CD14-positive monocyte (primary cell): ENCODE results near the gene HLA-A. TPM values are rescaled to one million over a fixed set of nuclear protein-coding genes. Genes with fewer than 3 reads are reported as not detected.
A peak's percentile ranks its signal among the peaks of the same experiment; 100 is the strongest.

Experiments used
- DNase-seq, 3 donors: peaks; one replicate each; pipeline ENCODE4 v3.0.0-alpha.2; 2011 to 2022
- H2AFZ ChIP-seq: 2 replicates; pipeline ENCODE4 v1.6.0; 2012; ENCODE audit warnings: mild to moderate bottlenecking, low read depth, low read length, inconsistent platforms; ENCODE audit not compliant: insufficient read depth, poor library complexity, severe bottlenecking
- H3K27ac ChIP-seq, 2 donors: 1 replicate in 1 of 2; 2 replicates in 1 of 2; pipeline ENCODE4 v1.5.1; 2012 to 2013; ENCODE audit warnings: low read length in 2 of 2, control low read depth in 1 of 2, inconsistent platforms in 1 of 2, low read depth in 1 of 2, mild to moderate bottlenecking in 1 of 2
- H3K27me3 ChIP-seq, 2 donors: one replicate each; pipeline versions ENCODE4 v1.6.0 to v1.6.1; 2011 to 2013; ENCODE audit warnings: low read length in 2 of 2; ENCODE audit not compliant: control insufficient read depth in 2 of 2, insufficient read depth in 2 of 2
- H3K36me3 ChIP-seq, 2 donors: replicated peaks in 1 of 2; 1 replicate in 1 of 2; 2 replicates in 1 of 2; pipeline versions ENCODE4 v1.5.1 to v1.6.1; 2012 to 2013; ENCODE audit warnings: low read length in 2 of 2, control low read depth in 1 of 2, inconsistent platforms in 1 of 2, mild to moderate bottlenecking in 1 of 2; ENCODE audit not compliant: insufficient read depth in 2 of 2, control insufficient read depth in 1 of 2
- H3K4me1 ChIP-seq, 2 donors: 1 replicate in 1 of 2; 2 replicates in 1 of 2; pipeline versions ENCODE4 v1.5.1 to v1.6.1; 2012 to 2013; ENCODE audit warnings: low read length in 2 of 2, control low read depth in 1 of 2, inconsistent platforms in 1 of 2, mild to moderate bottlenecking in 1 of 2, moderate library complexity in 1 of 2; ENCODE audit not compliant: insufficient read depth in 2 of 2, control insufficient read depth in 1 of 2
- H3K4me2 ChIP-seq: replicated peaks from 2 replicates; pipeline ENCODE3; 2012; ENCODE audit warnings: low read length, moderate library complexity, mild to moderate bottlenecking; ENCODE audit not compliant: poor library complexity, severe bottlenecking; ENCODE audit errors: extremely low read depth
- H3K4me3 ChIP-seq, 3 experiments: fragments of 200-600 bp in 1 of 3; sonication (generic) in 1 of 3; replicated peaks in 1 of 3; 1 replicate in 2 of 3; 2 replicates in 1 of 3; pipeline ENCODE4 v1.5.1; 2011 to 2013; ENCODE audit warnings: low read length in 3 of 3, mild to moderate bottlenecking in 3 of 3, control low read depth in 2 of 3, low read depth in 2 of 3, inconsistent platforms in 1 of 3, moderate library complexity in 1 of 3
- H3K79me2 ChIP-seq: 2 replicates; pipeline ENCODE4 v1.6.0; 2012; ENCODE audit warnings: mild to moderate bottlenecking, control low read depth, inconsistent platforms, low read length, moderate library complexity; ENCODE audit not compliant: insufficient read depth
- H3K9ac ChIP-seq: 2 replicates; pipeline ENCODE4 v1.6.0; 2017; ENCODE audit warnings: low read length, mild to moderate bottlenecking; ENCODE audit not compliant: insufficient read depth, poor library complexity, severe bottlenecking
- H3K9me3 ChIP-seq, 2 donors: replicated peaks in 1 of 2; 1 replicate in 1 of 2; 2 replicates in 1 of 2; pipeline versions ENCODE4 v1.5.1 to v1.6.1; 2012 to 2013; ENCODE audit warnings: low read length in 2 of 2, control low read depth in 1 of 2; ENCODE audit not compliant: control insufficient read depth in 1 of 2, insufficient read depth in 1 of 2
- H4K20me1 ChIP-seq: 2 replicates; pipeline ENCODE4 v1.6.0; 2012; ENCODE audit warnings: mild to moderate bottlenecking, low read length, control low read depth, moderate library complexity; ENCODE audit not compliant: insufficient read depth
- H3K27ac Mint-ChIP-seq, 7 donors: one replicate each; pipeline ENCODE4 v1.8.0; 2020; ENCODE audit warnings: mild to moderate bottlenecking in 7 of 7, mixed read lengths in 7 of 7, moderate library complexity in 6 of 7, inconsistent platforms in 2 of 7
- H3K27me3 Mint-ChIP-seq, 3 donors: one replicate each; pipeline ENCODE4 v1.8.0; 2021 to 2022; ENCODE audit warnings: low read depth in 3 of 3, mild to moderate bottlenecking in 3 of 3, mixed read lengths in 3 of 3, moderate library complexity in 3 of 3, inconsistent platforms in 1 of 3
- H3K36me3 Mint-ChIP-seq, 2 donors: one replicate each; pipeline ENCODE4 v1.8.0; 2020; ENCODE audit warnings: mixed read lengths in 2 of 2, inconsistent platforms in 1 of 2, mild to moderate bottlenecking in 1 of 2
- H3K4me1 Mint-ChIP-seq: one replicate; pipeline ENCODE4 v1.8.0; 2020; ENCODE audit warnings: mild to moderate bottlenecking, mixed read lengths
- H3K4me3 Mint-ChIP-seq, 2 donors: one replicate each; pipeline ENCODE4 v1.8.0; 2020; ENCODE audit warnings: mild to moderate bottlenecking in 2 of 2, mixed read lengths in 2 of 2, moderate library complexity in 1 of 2
- H3K9me3 Mint-ChIP-seq, 7 donors: one replicate each; pipeline ENCODE4 v1.8.0; 2020 to 2022; ENCODE audit warnings: mixed read lengths in 7 of 7, mild to moderate bottlenecking in 6 of 7, moderate library complexity in 6 of 7, inconsistent platforms in 2 of 7
- WGBS: methylation state at CpG from one replicate; pipeline ENCODE4 v1.1.5; 2013; ENCODE audit warnings: missing lambda C conversion rate; ENCODE audit not compliant: insufficient coverage; 5-methylcytosine and 5-hydroxymethylcytosine counted together
- intact Hi-C, 2 donors: fragments of 100-400 bp; cut with micrococcal nuclease; formaldehyde crosslinking; loops; one replicate each; pipeline versions ENCODE4 v1.15.0 to v1.15.1; 2023
- polyA plus RNA-seq, 3 donors: library from polyadenylated mRNA; depleted of rRNA in 1 of 3; unstranded in 2 of 3; stranded (reverse) in 1 of 3; fragments of 300-500 nt in 2 of 3; fragments of >200 nt in 1 of 3; fragmentation: Illumina TruSeq in 2 of 3; gene quantifications; 1 replicate in 2 of 3; 2 replicates in 1 of 3; pipeline ENCODE4 v1.2.3, GENCODE V29; 2012 to 2021
- TF ChIP-seq, protein P1 (sequence below): fragments of 200-600 bp; IDR thresholded peaks from one replicate; pipeline ENCODE4 v1.8.0; 2022; ENCODE audit warnings: antibody characterized with exemption, mild to moderate bottlenecking

The HLA-A gene
- polyA plus RNA-seq, 3 donors, result 1,518 to 2,788 (median 1,574) TPM

DNA sequence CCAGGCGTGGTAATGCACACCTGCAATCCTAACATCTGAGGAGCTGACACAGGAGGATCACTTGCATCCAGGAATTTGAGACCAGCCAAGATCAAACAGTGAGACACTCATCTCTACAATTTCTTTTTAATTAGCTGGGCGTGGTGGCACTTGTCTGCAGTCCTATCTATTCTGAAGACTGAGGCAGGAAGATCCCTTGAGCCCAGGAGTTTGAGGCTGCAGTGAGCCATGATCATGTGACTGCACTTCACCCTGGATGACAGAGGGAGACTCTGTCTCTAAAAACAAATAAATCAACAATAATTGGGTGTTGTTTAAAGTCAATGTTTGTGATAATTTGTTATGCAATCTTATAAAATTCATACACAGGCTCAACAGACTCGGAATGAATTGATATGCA is 18.0 kb upstream of the HLA-A start:
- H4K20me1 ChIP-seq, result no peaks in the 10 kb centered on the region
- H3K27me3 ChIP-seq, result no peaks in the 10 kb centered on the region
- Mint-ChIP-seq H3K4me1 (peaks cover 46% of the 10 kb centered on the region), H3K36me3 (no peaks in the 10 kb centered on the region), H3K9me3 (no peaks in the 10 kb centered on the region), H3K4me3 (no peak overlapping the region), H3K27ac (peak overlapping the region in 1 of 7 donors; percentile 26), H3K27me3 (no peaks in the 10 kb centered on the region)
- intact Hi-C loops, result loop anchor here in 1 of 2 donors (10.0 kb wide), 2 partner anchors 51 to 141 kb away; partner anchors contain the start of genes POLR1H and PPP1R11
- H3K4me2 ChIP-seq, result no peak overlapping the region
- peaks cover 5% of the 10 kb centered on the region for H3K79me2 ChIP-seq
- no peak overlapping the region for H3K27ac ChIP-seq
- TF ChIP-seq, protein P1, sequence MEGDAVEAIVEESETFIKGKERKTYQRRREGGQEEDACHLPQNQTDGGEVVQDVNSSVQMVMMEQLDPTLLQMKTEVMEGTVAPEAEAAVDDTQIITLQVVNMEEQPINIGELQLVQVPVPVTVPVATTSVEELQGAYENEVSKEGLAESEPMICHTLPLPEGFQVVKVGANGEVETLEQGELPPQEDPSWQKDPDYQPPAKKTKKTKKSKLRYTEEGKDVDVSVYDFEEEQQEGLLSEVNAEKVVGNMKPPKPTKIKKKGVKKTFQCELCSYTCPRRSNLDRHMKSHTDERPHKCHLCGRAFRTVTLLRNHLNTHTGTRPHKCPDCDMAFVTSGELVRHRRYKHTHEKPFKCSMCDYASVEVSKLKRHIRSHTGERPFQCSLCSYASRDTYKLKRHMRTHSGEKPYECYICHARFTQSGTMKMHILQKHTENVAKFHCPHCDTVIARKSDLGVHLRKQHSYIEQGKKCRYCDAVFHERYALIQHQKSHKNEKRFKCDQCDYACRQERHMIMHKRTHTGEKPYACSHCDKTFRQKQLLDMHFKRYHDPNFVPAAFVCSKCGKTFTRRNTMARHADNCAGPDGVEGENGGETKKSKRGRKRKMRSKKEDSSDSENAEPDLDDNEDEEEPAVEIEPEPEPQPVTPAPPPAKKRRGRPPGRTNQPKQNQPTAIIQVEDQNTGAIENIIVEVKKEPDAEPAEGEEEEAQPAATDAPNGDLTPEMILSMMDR, result no peak
- WGBS, result no CpG with 5 or more reads among the region's 3 CpGs
- no peaks in the 10 kb centered on the region for H3K36me3 ChIP-seq
- H3K9ac ChIP-seq, result no peak overlapping the region
- H3K4me1 ChIP-seq, result peaks cover 35 to 43% of the 10 kb centered on the region in 2 donors
- no peak overlapping the region for H3K4me3 ChIP-seq
- DNase-seq, result peak in 1 of 3 donors; percentile 48
- no peak overlapping the region for H2AFZ ChIP-seq
- H3K9me3 ChIP-seq, result no peaks in the 10 kb centered on the region

DNA sequence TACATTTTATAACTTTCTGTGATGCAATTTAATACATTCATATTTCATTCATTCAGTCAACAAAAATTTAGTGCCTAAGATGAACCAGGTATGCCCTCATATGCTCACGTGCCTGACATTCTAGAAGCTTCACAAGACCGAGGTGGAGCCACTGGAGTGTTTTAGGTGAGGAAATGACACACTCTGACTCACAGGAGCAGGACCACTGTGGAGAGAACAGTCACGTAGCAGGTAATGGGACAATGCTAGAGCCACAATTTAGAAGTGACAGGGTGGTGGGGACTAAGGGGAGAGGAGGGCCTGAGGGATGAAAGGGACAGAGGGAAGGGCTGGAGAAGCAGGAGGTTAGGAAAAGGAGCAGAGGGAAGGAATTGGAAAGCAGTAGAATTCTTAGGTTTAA is 17.6 kb upstream of the HLA-A start:
- 50% methylated on average over 2 of the region's 3 CpGs for WGBS
- H3K4me1 ChIP-seq, result peaks cover 31 to 39% of the 10 kb centered on the region in 2 donors
- Mint-ChIP-seq H3K4me3 (peak overlapping the region in 1 of 2 donors; percentile 57), H3K27me3 (no peaks in the 10 kb centered on the region), H3K36me3 (peaks cover under 1 to 4% of the 10 kb centered on the region in 2 donors), H3K27ac (peak overlapping the region in 3 of 7 donors; percentile 7 to 86 (median 24)), H3K9me3 (no peaks in the 10 kb centered on the region), H3K4me1 (peaks cover 41% of the 10 kb centered on the region)
- no peak overlapping the region for H3K9ac ChIP-seq
- TF ChIP-seq, protein P1, result no peak
- peak in 2 of 3 donors; percentile 25 to 57 for DNase-seq
- no peaks in the 10 kb centered on the region for H4K20me1 ChIP-seq
- intact Hi-C loops, result loop anchor here in 1 of 2 donors (10.0 kb wide), 2 partner anchors 50 to 140 kb away; partner anchors contain the start of genes POLR1H and PPP1R11
- H3K4me3 ChIP-seq, result no peak overlapping the region
- no peak overlapping the region for H2AFZ ChIP-seq
- H3K79me2 ChIP-seq, result peaks cover 5% of the 10 kb centered on the region
- H3K9me3 ChIP-seq, result no peaks in the 10 kb centered on the region
- no peaks in the 10 kb centered on the region for H3K27me3 ChIP-seq
- no peak overlapping the region for H3K27ac ChIP-seq
- no peaks in the 10 kb centered on the region for H3K36me3 ChIP-seq
- no peak overlapping the region for H3K4me2 ChIP-seq
